DMS 273 (cell line): ENCODE data around the gene CTBP1.
"Not testable (repeated sequence)": the region's sequence is repeated elsewhere in the genome, so short reads cannot be mapped to it uniquely, and the experiment has no call there.

ENCODE experiments used
- DNase-seq: peaks from one replicate; lab custom pipeline; 2025; ENCODE audit not compliant: unreplicated experiment; lab: John Stamatoyannopoulos, UW

The CTBP1 gene

GRCh38 chr4:1239141-1239949 lies 9.6 kb downstream of the CTBP1 start:
- no peak for DNase-seq

GRCh38 chr4:1238676-1239000 lies 10.3 kb downstream of the CTBP1 start:
- no peak for DNase-seq

- no peak for DNase-seq
These were observed 10.8 kb downstream of the CTBP1 start for GRCh38 chr4:1237981-1238675.

GRCh38 chr4:1237261-1237660 lies 11.7 kb downstream of the CTBP1 start:
- not testable (repeated sequence) for DNase-seq

GRCh38 chr4:1236836-1237235 lies 12.1 kb downstream of the CTBP1 start:
- not testable (repeated sequence) for DNase-seq

- no peak for DNase-seq
These were observed 12.8 kb downstream of the CTBP1 start for GRCh38 chr4:1236103-1236641.

- DNase-seq: no peak
These were observed 13.4 kb downstream of the CTBP1 start for GRCh38 chr4:1235381-1236102.

- no peak for DNase-seq
These were observed 14.1 kb downstream of the CTBP1 start for GRCh38 chr4:1234811-1235292.

- no peak for DNase-seq
These were observed 14.6 kb downstream of the CTBP1 start for GRCh38 chr4:1234309-1234695.

- DNase-seq: no peak
These were observed 15.2 kb downstream of the CTBP1 start for GRCh38 chr4:1233641-1234308.

- DNase-seq: no peak
These were observed 16.0 kb downstream of the CTBP1 start for GRCh38 chr4:1232661-1233621.

GRCh38 chr4:1231637-1232360 lies 17.1 kb downstream of the CTBP1 start:
- DNase-seq: no peak

- no peak for DNase-seq
These were observed 17.8 kb downstream of the CTBP1 start for GRCh38 chr4:1230971-1231636.

GRCh38 chr4:1230316-1230715 lies 18.6 kb downstream of the CTBP1 start:
- no peak for DNase-seq

- no peak for DNase-seq
These were observed 19.6 kb downstream of the CTBP1 start for GRCh38 chr4:1229117-1229849.

GRCh38 chr4:1227816-1228215 lies 21.1 kb downstream of the CTBP1 start:
- no peak for DNase-seq

GRCh38 chr4:1226598-1226997 lies 22.3 kb downstream of the CTBP1 start:
- DNase-seq: no peak

- no peak for DNase-seq
These were observed 22.8 kb downstream of the CTBP1 start for GRCh38 chr4:1226144-1226481.
